ENCODE data around the gene FGFR1OP2. TPM values are rescaled to one million over a fixed set of nuclear protein-coding genes. Genes with fewer than 3 reads are reported as not detected.

Gene FGFR1OP2
- total and polyA plus RNA-seq, 2 of the 8 experiments (the other 6 are each of a cell fraction or from before 2014, with no cell fraction given) = 8.8 to 34.4 TPM

- no peak for TF ChIP-seq CHD7 (IDR thresholded peaks at IDR 0.05; ENCODE audit: insufficient replicate concordance, low read length)
- TF ChIP-seq EP300 (IDR thresholded peaks at IDR 0.05; ENCODE audit: borderline replicate concordance in 1 of 2, low read depth in 2 of 2, low read length in 2 of 2) = no peak
- TF ChIP-seq TEAD4 (IDR thresholded peaks at IDR 0.05; ENCODE audit: low read depth, low read length) = no peak
- TF ChIP-seq CHD2 (IDR thresholded peaks at IDR 0.05; ENCODE audit: low read length) = no peak
- no peak for TF ChIP-seq KDM1A (IDR thresholded peaks at IDR 0.05; ENCODE audit: borderline replicate concordance, low read length)
- no peak for TF ChIP-seq JUN (IDR thresholded peaks at IDR 0.05; ENCODE audit: low read depth, low read length)
- no peak for TF ChIP-seq JUND (IDR thresholded peaks at IDR 0.05; ENCODE audit: low read length)
Measured at GRCh38 chr12:26961803-26962202, 23.5 kb downstream of the FGFR1OP2 start (continued).
